MM.1S (cell line): ENCODE measurements around the gene FANCM.

Source experiments
- CTCF ChIP-seq: fragments of 300-600 bp; sonication (generic); IDR thresholded peaks from 2 replicates; pipeline ENCODE4 v1.5.1; 2016; ENCODE audit warnings: antibody characterized with exemption, low read length, mixed read lengths
- EZH2phosphoT487 ChIP-seq: fragments of 300-600 bp; sonication (generic); IDR thresholded peaks from 2 replicates; pipeline ENCODE4 v1.6.1; 2018; ENCODE audit warnings: antibody characterized with exemption, low read length

DNA sequence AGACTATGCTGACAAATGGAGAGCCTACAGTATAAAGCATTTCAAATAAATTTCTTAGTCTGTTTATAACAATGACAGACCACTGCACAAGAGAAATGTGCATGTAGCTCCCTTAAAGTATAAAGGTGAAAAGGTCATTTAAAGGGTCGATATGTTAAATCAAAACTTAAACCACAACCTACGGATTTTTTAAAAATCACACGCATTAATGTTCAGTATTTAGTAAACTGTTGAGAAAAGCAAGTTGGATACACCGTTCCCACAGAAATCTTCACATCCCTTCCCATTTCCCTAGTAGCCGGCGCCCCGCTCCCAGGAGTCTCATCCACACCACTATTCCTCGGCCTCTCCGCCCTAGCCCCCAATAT lies 2.1 kb upstream of the FANCM start:
- TF ChIP-seq EZH2phosphoT487, result no peak
- TF ChIP-seq CTCF, result no peak
